CD14-positive monocyte (primary cell): Measurements from ENCODE around the gene NFKB2. TPM values are rescaled to one million over a fixed set of nuclear protein-coding genes. Genes with fewer than 3 reads are reported as not detected.
A peak's percentile ranks its signal among the peaks of the same experiment; 100 is the strongest.

Experiments used
- DNase-seq, 3 donors: peaks; one replicate each; pipeline ENCODE4 v3.0.0-alpha.2; 2011 to 2022
- H2AFZ ChIP-seq: 2 replicates; pipeline ENCODE4 v1.6.0; 2012; ENCODE audit warnings: mild to moderate bottlenecking, low read depth, low read length, inconsistent platforms; ENCODE audit not compliant: insufficient read depth, poor library complexity, severe bottlenecking
- H3K27ac ChIP-seq, 2 donors: 1 replicate in 1 of 2; 2 replicates in 1 of 2; pipeline ENCODE4 v1.5.1; 2012 to 2013; ENCODE audit warnings: low read length in 2 of 2, control low read depth in 1 of 2, inconsistent platforms in 1 of 2, low read depth in 1 of 2, mild to moderate bottlenecking in 1 of 2
- H3K27me3 ChIP-seq, 2 donors: one replicate each; pipeline versions ENCODE4 v1.6.0 to v1.6.1; 2011 to 2013; ENCODE audit warnings: low read length in 2 of 2; ENCODE audit not compliant: control insufficient read depth in 2 of 2, insufficient read depth in 2 of 2
- H3K36me3 ChIP-seq, 2 donors: replicated peaks in 1 of 2; 1 replicate in 1 of 2; 2 replicates in 1 of 2; pipeline versions ENCODE4 v1.5.1 to v1.6.1; 2012 to 2013; ENCODE audit warnings: low read length in 2 of 2, control low read depth in 1 of 2, inconsistent platforms in 1 of 2, mild to moderate bottlenecking in 1 of 2; ENCODE audit not compliant: insufficient read depth in 2 of 2, control insufficient read depth in 1 of 2
- H3K4me1 ChIP-seq, 2 donors: 1 replicate in 1 of 2; 2 replicates in 1 of 2; pipeline versions ENCODE4 v1.5.1 to v1.6.1; 2012 to 2013; ENCODE audit warnings: low read length in 2 of 2, control low read depth in 1 of 2, inconsistent platforms in 1 of 2, mild to moderate bottlenecking in 1 of 2, moderate library complexity in 1 of 2; ENCODE audit not compliant: insufficient read depth in 2 of 2, control insufficient read depth in 1 of 2
- H3K4me2 ChIP-seq: replicated peaks from 2 replicates; pipeline ENCODE3; 2012; ENCODE audit warnings: low read length, moderate library complexity, mild to moderate bottlenecking; ENCODE audit not compliant: poor library complexity, severe bottlenecking; ENCODE audit errors: extremely low read depth
- H3K4me3 ChIP-seq, 3 experiments: fragments of 200-600 bp in 1 of 3; sonication (generic) in 1 of 3; replicated peaks in 1 of 3; 1 replicate in 2 of 3; 2 replicates in 1 of 3; pipeline ENCODE4 v1.5.1; 2011 to 2013; ENCODE audit warnings: low read length in 3 of 3, mild to moderate bottlenecking in 3 of 3, control low read depth in 2 of 3, low read depth in 2 of 3, inconsistent platforms in 1 of 3, moderate library complexity in 1 of 3
- H3K79me2 ChIP-seq: 2 replicates; pipeline ENCODE4 v1.6.0; 2012; ENCODE audit warnings: mild to moderate bottlenecking, control low read depth, inconsistent platforms, low read length, moderate library complexity; ENCODE audit not compliant: insufficient read depth
- H3K9ac ChIP-seq: 2 replicates; pipeline ENCODE4 v1.6.0; 2017; ENCODE audit warnings: low read length, mild to moderate bottlenecking; ENCODE audit not compliant: insufficient read depth, poor library complexity, severe bottlenecking
- H3K9me3 ChIP-seq, 2 donors: replicated peaks in 1 of 2; 1 replicate in 1 of 2; 2 replicates in 1 of 2; pipeline versions ENCODE4 v1.5.1 to v1.6.1; 2012 to 2013; ENCODE audit warnings: low read length in 2 of 2, control low read depth in 1 of 2; ENCODE audit not compliant: control insufficient read depth in 1 of 2, insufficient read depth in 1 of 2
- H4K20me1 ChIP-seq: 2 replicates; pipeline ENCODE4 v1.6.0; 2012; ENCODE audit warnings: mild to moderate bottlenecking, low read length, control low read depth, moderate library complexity; ENCODE audit not compliant: insufficient read depth
- H3K27ac Mint-ChIP-seq, 7 donors: one replicate each; pipeline ENCODE4 v1.8.0; 2020; ENCODE audit warnings: mild to moderate bottlenecking in 7 of 7, mixed read lengths in 7 of 7, moderate library complexity in 6 of 7, inconsistent platforms in 2 of 7
- H3K27me3 Mint-ChIP-seq, 3 donors: one replicate each; pipeline ENCODE4 v1.8.0; 2021 to 2022; ENCODE audit warnings: low read depth in 3 of 3, mild to moderate bottlenecking in 3 of 3, mixed read lengths in 3 of 3, moderate library complexity in 3 of 3, inconsistent platforms in 1 of 3
- H3K36me3 Mint-ChIP-seq, 2 donors: one replicate each; pipeline ENCODE4 v1.8.0; 2020; ENCODE audit warnings: mixed read lengths in 2 of 2, inconsistent platforms in 1 of 2, mild to moderate bottlenecking in 1 of 2
- H3K4me1 Mint-ChIP-seq: one replicate; pipeline ENCODE4 v1.8.0; 2020; ENCODE audit warnings: mild to moderate bottlenecking, mixed read lengths
- H3K4me3 Mint-ChIP-seq, 2 donors: one replicate each; pipeline ENCODE4 v1.8.0; 2020; ENCODE audit warnings: mild to moderate bottlenecking in 2 of 2, mixed read lengths in 2 of 2, moderate library complexity in 1 of 2
- H3K9me3 Mint-ChIP-seq, 7 donors: one replicate each; pipeline ENCODE4 v1.8.0; 2020 to 2022; ENCODE audit warnings: mixed read lengths in 7 of 7, mild to moderate bottlenecking in 6 of 7, moderate library complexity in 6 of 7, inconsistent platforms in 2 of 7
- CTCF ChIP-seq: fragments of 200-600 bp; IDR thresholded peaks from one replicate; pipeline ENCODE4 v1.8.0; 2022; ENCODE audit warnings: antibody characterized with exemption, mild to moderate bottlenecking
- WGBS: methylation state at CpG from one replicate; pipeline ENCODE4 v1.1.5; 2013; ENCODE audit warnings: missing lambda C conversion rate; ENCODE audit not compliant: insufficient coverage; 5-methylcytosine and 5-hydroxymethylcytosine counted together
- intact Hi-C, 2 donors: fragments of 100-400 bp; cut with micrococcal nuclease; formaldehyde crosslinking; loops; one replicate each; pipeline versions ENCODE4 v1.15.0 to v1.15.1; 2023
- polyA plus RNA-seq, 3 donors: library from polyadenylated mRNA; depleted of rRNA in 1 of 3; unstranded in 2 of 3; stranded (reverse) in 1 of 3; fragments of 300-500 nt in 2 of 3; fragments of >200 nt in 1 of 3; fragmentation: Illumina TruSeq in 2 of 3; gene quantifications; 1 replicate in 2 of 3; 2 replicates in 1 of 3; pipeline ENCODE4 v1.2.3, GENCODE V29; 2012 to 2021

The NFKB2 gene
- polyA plus RNA-seq, 3 donors: 6.8 to 111 (median 15.0) TPM

- H3K36me3 ChIP-seq: peaks cover 48 to 54% of the 10 kb centered on the region in 2 donors
- no peak for TF ChIP-seq CTCF
- H3K27me3 ChIP-seq: no peaks in the 10 kb centered on the region
- no peaks in the 10 kb centered on the region for H3K79me2 ChIP-seq
- no peak overlapping the region for H3K27ac ChIP-seq
- H3K9me3 ChIP-seq: no peaks in the 10 kb centered on the region
- no peak overlapping the region for H3K4me3 ChIP-seq
- Mint-ChIP-seq H3K27ac (no peak overlapping the region), H3K27me3 (no peaks in the 10 kb centered on the region), H3K4me1 (peaks cover 12% of the 10 kb centered on the region), H3K9me3 (no peaks in the 10 kb centered on the region), H3K36me3 (peaks cover 41 to 52% of the 10 kb centered on the region in 2 donors), H3K4me3 (no peak overlapping the region)
- no peak overlapping the region for H3K9ac ChIP-seq
- H3K4me2 ChIP-seq: no peak overlapping the region
- 100% methylated on average over 5 of the region's 8 CpGs for WGBS
- H2AFZ ChIP-seq: no peak overlapping the region
- peaks cover 10 to 11% of the 10 kb centered on the region in 2 donors for H3K4me1 ChIP-seq
- intact Hi-C loops: no loop called here
- H4K20me1 ChIP-seq: no peaks in the 10 kb centered on the region
- no peak for DNase-seq
Observed at GRCh38 chr10:102382871-102383270, 12.6 kb upstream of the NFKB2 start.

- Histone ChIP-seq H3K4me3 (no peak overlapping the region), H3K4me2 (no peak overlapping the region), H2AFZ (no peak overlapping the region), H3K27me3 (peaks cover 0 to 4% of the 10 kb centered on the region in 2 donors), H3K9me3 (no peaks in the 10 kb centered on the region), H3K79me2 (no peaks in the 10 kb centered on the region), H3K4me1 (peaks cover 10 to 11% of the 10 kb centered on the region in 2 donors), H3K9ac (no peak overlapping the region), H3K27ac (no peak overlapping the region), H4K20me1 (no peaks in the 10 kb centered on the region), H3K36me3 (peaks cover 38 to 42% of the 10 kb centered on the region in 2 donors)
- Mint-ChIP-seq H3K27me3 (peaks cover 0 to 5% (median 3%) of the 10 kb centered on the region in 3 donors), H3K4me3 (no peak overlapping the region), H3K36me3 (peaks cover 35 to 40% of the 10 kb centered on the region in 2 donors), H3K4me1 (peaks cover 12% of the 10 kb centered on the region), H3K27ac (no peak overlapping the region), H3K9me3 (no peaks in the 10 kb centered on the region)
- TF ChIP-seq CTCF: peak; percentile 26
- WGBS: 100% methylated on average over 1 of the region's 6 CpGs
- intact Hi-C loops: no loop called here
- peak in 1 of 3 donors; percentile 14 for DNase-seq
Observed at GRCh38 chr10:102384053-102384452, 11.5 kb upstream of the NFKB2 start.
